Embryonic facial prominence (tissue), 1 donor: Measurements from ENCODE around the gene RNF213.
"Not testable (repeated sequence)": the region's sequence is repeated elsewhere in the genome, so short reads cannot be mapped to it uniquely, and the experiment has no call there.

ENCODE experiments used
- DNase-seq: peaks from one replicate; pipeline ENCODE4 v3.0.0-alpha.2; 2016; ENCODE audit errors: extremely low spot score

The RNF213 gene

GRCh38 chr17:80319999-80320344, 59.3 kb downstream of the RNF213 start:
- no peak for DNase-seq

- DNase-seq: no peak
Observed at GRCh38 chr17:80320496-80320895, 59.8 kb downstream of the RNF213 start.

- no peak for DNase-seq
Observed at GRCh38 chr17:80322864-80323263, 62.2 kb downstream of the RNF213 start.

- DNase-seq: no peak
Observed at GRCh38 chr17:80323982-80324381, 63.3 kb downstream of the RNF213 start.

- DNase-seq: no peak
Observed at GRCh38 chr17:80327518-80327917, 66.9 kb downstream of the RNF213 start.

- DNase-seq: no peak
Observed at GRCh38 chr17:80328634-80329380, 68.2 kb downstream of the RNF213 start.

- DNase-seq: not testable (repeated sequence)
Observed at GRCh38 chr17:80329421-80329820, 68.8 kb downstream of the RNF213 start.

- no peak for DNase-seq
Observed at GRCh38 chr17:80330276-80330675, 69.6 kb downstream of the RNF213 start.

GRCh38 chr17:80330938-80331337, 70.3 kb downstream of the RNF213 start:
- DNase-seq: not testable (repeated sequence)

- no peak for DNase-seq
Observed at GRCh38 chr17:80331820-80332219, 71.2 kb downstream of the RNF213 start.

GRCh38 chr17:80337195-80337895, 76.7 kb downstream of the RNF213 start:
- no peak for DNase-seq

GRCh38 chr17:80339118-80339517, 78.5 kb downstream of the RNF213 start:
- DNase-seq: no peak

GRCh38 chr17:80339731-80340456, 79.2 kb downstream of the RNF213 start:
- DNase-seq: no peak

- no peak for DNase-seq
Observed at GRCh38 chr17:80345321-80345720, 84.7 kb downstream of the RNF213 start.

- DNase-seq: no peak
Observed at GRCh38 chr17:80345841-80346497, 85.3 kb downstream of the RNF213 start.

- DNase-seq: no peak
Observed at GRCh38 chr17:80346498-80347275, 86.0 kb downstream of the RNF213 start.

GRCh38 chr17:80347536-80347935, 86.9 kb downstream of the RNF213 start:
- no peak for DNase-seq

GRCh38 chr17:80347948-80348351, 87.3 kb downstream of the RNF213 start:
- no peak for DNase-seq

GRCh38 chr17:80348551-80349150, 88.0 kb downstream of the RNF213 start:
- no peak for DNase-seq

GRCh38 chr17:80349151-80349651, 88.5 kb downstream of the RNF213 start:
- no peak for DNase-seq

GRCh38 chr17:80349751-80350150, 89.1 kb downstream of the RNF213 start:
- no peak for DNase-seq
